HG02678 (cell line): Measurements from ENCODE around the gene UBE2E1.
"Not testable (repeated sequence)": the region's sequence is repeated elsewhere in the genome, so short reads cannot be mapped to it uniquely, and the experiment has no call there.

Source experiments
- ATAC-seq: cut with Tn5 transposase; IDR thresholded peaks from one replicate; pipeline ENCODE4 v1.9.1; 2021; ENCODE audit warnings: mild to moderate bottlenecking, moderate library complexity; ENCODE audit not compliant: unreplicated experiment

UBE2E1 gene

GRCh38 chr3:23913873-23914743, 108.4 kb downstream of the UBE2E1 start:
- no peak for ATAC-seq

GRCh38 chr3:23915537-23916108, 109.9 kb downstream of the UBE2E1 start:
- no peak for ATAC-seq

- ATAC-seq: peak; percentile 44
These were observed 110.6 kb downstream of the UBE2E1 start for GRCh38 chr3:23916152-23916885.

GRCh38 chr3:23916886-23917678, 111.3 kb downstream of the UBE2E1 start, which contains the start of the genes NKIRAS1 and RPL15:
TSS of gene NKIRAS1 (minus strand) at chr3:23916990. CDS start at chr3:23910904, 6,086 bp downstream.
TSS of gene RPL15 (plus strand) at chr3:23917132. CDS start at chr3:23917860, 728 bp downstream.
- ATAC-seq: peak; percentile 92

GRCh38 chr3:23917679-23918303, 112.0 kb downstream of the UBE2E1 start:
- ATAC-seq: not testable (repeated sequence)

- ATAC-seq: not testable (repeated sequence)
These were observed 112.6 kb downstream of the UBE2E1 start for GRCh38 chr3:23918331-23918730.

GRCh38 chr3:23919628-23920027, 113.9 kb downstream of the UBE2E1 start:
- no peak for ATAC-seq

- no peak for ATAC-seq
These were observed 114.4 kb downstream of the UBE2E1 start for GRCh38 chr3:23920151-23920655.

- no peak for ATAC-seq
These were observed 115.3 kb downstream of the UBE2E1 start for GRCh38 chr3:23921052-23921511.

GRCh38 chr3:23923786-23924185, 118.0 kb downstream of the UBE2E1 start:
- no peak for ATAC-seq

- no peak for ATAC-seq
These were observed 120.5 kb downstream of the UBE2E1 start for GRCh38 chr3:23926246-23926645.

GRCh38 chr3:23926736-23927135, 121.0 kb downstream of the UBE2E1 start:
- no peak for ATAC-seq

GRCh38 chr3:23928524-23928923, 122.8 kb downstream of the UBE2E1 start:
- ATAC-seq: no peak

- ATAC-seq: no peak
These were observed 125.8 kb downstream of the UBE2E1 start for GRCh38 chr3:23931597-23931996.

- ATAC-seq: no peak
These were observed 126.8 kb downstream of the UBE2E1 start for GRCh38 chr3:23932571-23932970.

GRCh38 chr3:23934253-23934652, 128.5 kb downstream of the UBE2E1 start:
- no peak for ATAC-seq

GRCh38 chr3:23937296-23937695, 131.5 kb downstream of the UBE2E1 start:
- ATAC-seq: no peak

- ATAC-seq: no peak
These were observed 132.9 kb downstream of the UBE2E1 start for GRCh38 chr3:23938688-23939087.

- no peak for ATAC-seq
These were observed 135.0 kb downstream of the UBE2E1 start for GRCh38 chr3:23940775-23941174.
